GM18868 (cell line): ENCODE data around the gene CCSER1.
"Not testable (repeated sequence)": the region's sequence is repeated elsewhere in the genome, so short reads cannot be mapped to it uniquely, and the experiment has no call there.

ENCODE experiments used
- ATAC-seq: cut with Tn5 transposase; IDR thresholded peaks from one replicate; pipeline ENCODE4 v1.9.1; 2021; ENCODE audit warnings: mild to moderate bottlenecking, moderate library complexity; ENCODE audit not compliant: unreplicated experiment

CCSER1 gene

GRCh38 chr4:90641861-90642599, 514.8 kb downstream of the CCSER1 start:
- no peak for ATAC-seq

- no peak for ATAC-seq
Observed at GRCh38 chr4:90643156-90643555, 516.0 kb downstream of the CCSER1 start.

GRCh38 chr4:90648311-90648710, 521.1 kb downstream of the CCSER1 start:
- no peak for ATAC-seq

GRCh38 chr4:90648791-90649190, 521.6 kb downstream of the CCSER1 start:
- ATAC-seq, result no peak

- no peak for ATAC-seq
Observed at GRCh38 chr4:90660672-90661071, 533.5 kb downstream of the CCSER1 start.

GRCh38 chr4:90670183-90670582, 543.0 kb downstream of the CCSER1 start:
- peak; percentile 42 for ATAC-seq

GRCh38 chr4:90689739-90690138, 562.5 kb downstream of the CCSER1 start:
- ATAC-seq, result no peak

GRCh38 chr4:90695411-90695810, 568.2 kb downstream of the CCSER1 start:
- ATAC-seq, result no peak

- ATAC-seq, result not testable (repeated sequence)
Observed at GRCh38 chr4:90705501-90705900, 578.3 kb downstream of the CCSER1 start.

GRCh38 chr4:90715242-90715641, 588.0 kb downstream of the CCSER1 start:
- no peak for ATAC-seq

- ATAC-seq, result no peak
Observed at GRCh38 chr4:90718931-90719330, 591.7 kb downstream of the CCSER1 start.

GRCh38 chr4:90727938-90728337, 600.7 kb downstream of the CCSER1 start:
- ATAC-seq, result no peak

GRCh38 chr4:90730752-90731151, 603.6 kb downstream of the CCSER1 start:
- no peak for ATAC-seq

GRCh38 chr4:90733211-90733610, 606.0 kb downstream of the CCSER1 start:
- ATAC-seq, result no peak

- no peak for ATAC-seq
Observed at GRCh38 chr4:90745176-90745575, 618.0 kb downstream of the CCSER1 start.

- ATAC-seq, result no peak
Observed at GRCh38 chr4:90753068-90753467, 625.9 kb downstream of the CCSER1 start.

GRCh38 chr4:90757534-90758060, 630.4 kb downstream of the CCSER1 start:
- no peak for ATAC-seq

GRCh38 chr4:90760059-90760458, 632.9 kb downstream of the CCSER1 start:
- no peak for ATAC-seq

GRCh38 chr4:90766837-90767236, 639.6 kb downstream of the CCSER1 start:
- no peak for ATAC-seq

- ATAC-seq, result no peak
Observed at GRCh38 chr4:90769251-90769650, 642.1 kb downstream of the CCSER1 start.

GRCh38 chr4:90780193-90780592, 653.0 kb downstream of the CCSER1 start:
- no peak for ATAC-seq

GRCh38 chr4:90786602-90787001, 659.4 kb downstream of the CCSER1 start:
- no peak for ATAC-seq

GRCh38 chr4:90792696-90793095, 665.5 kb downstream of the CCSER1 start:
- no peak for ATAC-seq
